ENCODE data around the gene PNO1. TPM values are rescaled to one million over a fixed set of nuclear protein-coding genes. Genes with fewer than 3 reads are reported as not detected.

The PNO1 gene
- total and polyA plus RNA-seq, 2 donors (not counting 3 experiments of a cell fraction or from before 2014, with no cell fraction given): 9.4 to 25.6 TPM

GRCh38 chr2:68203587-68203986 is 45.9 kb downstream of the PNO1 start:
- peaks cover 2% of the 10 kb centered on the region for H3K9me1 ChIP-seq (replicated peaks; ENCODE audit: control insufficient read depth, extremely low read depth, insufficient read depth, low read length)
- no peak overlapping the region for H3K4me3 ChIP-seq (replicated peaks in 1 of 3; ENCODE audit: insufficient read depth in 1 of 3, low read depth in 1 of 3, low read length in 3 of 3)
- H3K79me2 ChIP-seq (ENCODE audit: control insufficient read depth, insufficient read depth, low read length): peaks cover 91% of the 10 kb centered on the region
- H3K4me1 ChIP-seq (ENCODE audit: control insufficient read depth, extremely low read depth, insufficient read depth, low read length): no peaks in the 10 kb centered on the region
- H3K27ac ChIP-seq (ENCODE audit: insufficient read depth, low read depth, low read length): no peak overlapping the region
- no peaks in the 10 kb centered on the region for H3K9me3 ChIP-seq (replicated peaks; ENCODE audit: control insufficient read depth, insufficient read depth, low read length)
- H4K20me1 ChIP-seq (replicated peaks; ENCODE audit: control insufficient read depth, extremely low read depth, insufficient read depth, low read length): peaks cover 13% of the 10 kb centered on the region
- POLR2A ChIA-PET: no interaction called here
- no peak for FAIRE-seq
- H3K4me2 ChIP-seq (ENCODE audit: insufficient read depth, low read length): no peak overlapping the region
- TF ChIP-seq GATA2 (IDR thresholded peaks at IDR 0.05; ENCODE audit: insufficient read depth, insufficient read length, low read depth, low read length) (no peak), JUN (IDR thresholded peaks at IDR 0.05; ENCODE audit: borderline replicate concordance, insufficient read depth, insufficient read length, low read depth) (no peak), CTCF (IDR thresholded peaks at IDR 0.05; ENCODE audit: extremely low read depth in 1 of 2, insufficient read depth in 1 of 2, low read depth in 1 of 2, low read length in 2 of 2) (no peak), MYC (IDR thresholded peaks at IDR 0.05; ENCODE audit: low read depth, low read length) (no peak), POLR2A (IDR thresholded peaks at IDR 0.05; ENCODE audit: low read depth, low read length) (no peak), EZH2 (IDR thresholded peaks at IDR 0.05; ENCODE audit: borderline replicate concordance, low read depth, low read length, severe bottlenecking) (no peak), POLR2AphosphoS5 (IDR thresholded peaks at IDR 0.05; ENCODE audit: insufficient read depth, low read depth, low read length) (no peak), FOS (IDR thresholded peaks at IDR 0.05; ENCODE audit: borderline replicate concordance, insufficient read depth, low read length) (no peak), MAX (IDR thresholded peaks at IDR 0.05; ENCODE audit: insufficient read depth, insufficient read length) (no peak)
- H2AFZ ChIP-seq (ENCODE audit: low read depth, low read length): no peak overlapping the region
- no peak overlapping the region for H3K9ac ChIP-seq (replicated peaks; ENCODE audit: extremely low read depth, insufficient read depth, low read length)
- intact Hi-C loops (cut with micrococcal nuclease): no loop called here
- no TSS peak for BruUV-seq (replicated peaks)
- H3K27me3 ChIP-seq (ENCODE audit: control insufficient read depth in 2 of 2, insufficient read depth in 2 of 2, low read length in 2 of 2): no peaks in the 10 kb centered on the region
- dilution Hi-C loops (cut with MboI; ENCODE audit: extremely low pct_ligation_motif_present, low sequenced_read_pairs): no loop called here
- CTCF ChIA-PET: interaction anchor here (0.7 to 6.1 kb wide), 3 partner anchors 8 to 45 kb away, joined by 3 to 47 read pairs (median 3); no protein-coding TSS in a partner anchor
- DNase-seq (ENCODE audit: low read depth, low spot score): no peak
- H3K36me3 ChIP-seq (ENCODE audit: control insufficient read depth in 2 of 2, extremely low read depth in 1 of 2, insufficient read depth in 2 of 2, low read length in 2 of 2): peaks cover 0 to 2% of the 10 kb centered on the region in 2 experiments
